ENCODE data around the gene FOXQ1.

DNA sequence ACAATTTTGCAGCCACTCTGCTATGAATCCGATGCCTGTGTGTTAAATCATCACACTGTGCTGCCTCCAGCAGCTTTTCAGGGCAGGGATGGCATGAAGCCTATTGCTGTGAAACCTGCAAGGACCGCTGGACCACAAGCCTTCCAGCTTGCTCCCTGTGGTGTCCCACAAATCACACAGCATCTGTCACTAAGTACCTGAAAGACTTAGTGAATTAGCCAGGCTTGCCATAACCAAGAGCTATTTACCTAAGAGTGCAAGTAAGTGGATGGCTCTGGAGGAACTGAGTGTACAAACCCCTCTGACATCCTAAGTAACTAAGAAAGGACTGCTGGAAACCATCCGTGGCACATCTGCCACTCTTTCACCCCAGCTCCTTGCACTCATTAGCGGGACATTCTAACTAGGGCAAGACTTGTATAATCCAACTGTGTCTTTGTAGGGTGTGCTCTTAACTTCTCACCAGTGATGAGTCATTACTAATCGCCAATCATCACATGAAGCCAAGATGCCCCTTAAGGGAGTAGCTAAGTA lies 34.7 kb downstream of the FOXQ1 start:
- TF ChIP-seq, protein P1, sequence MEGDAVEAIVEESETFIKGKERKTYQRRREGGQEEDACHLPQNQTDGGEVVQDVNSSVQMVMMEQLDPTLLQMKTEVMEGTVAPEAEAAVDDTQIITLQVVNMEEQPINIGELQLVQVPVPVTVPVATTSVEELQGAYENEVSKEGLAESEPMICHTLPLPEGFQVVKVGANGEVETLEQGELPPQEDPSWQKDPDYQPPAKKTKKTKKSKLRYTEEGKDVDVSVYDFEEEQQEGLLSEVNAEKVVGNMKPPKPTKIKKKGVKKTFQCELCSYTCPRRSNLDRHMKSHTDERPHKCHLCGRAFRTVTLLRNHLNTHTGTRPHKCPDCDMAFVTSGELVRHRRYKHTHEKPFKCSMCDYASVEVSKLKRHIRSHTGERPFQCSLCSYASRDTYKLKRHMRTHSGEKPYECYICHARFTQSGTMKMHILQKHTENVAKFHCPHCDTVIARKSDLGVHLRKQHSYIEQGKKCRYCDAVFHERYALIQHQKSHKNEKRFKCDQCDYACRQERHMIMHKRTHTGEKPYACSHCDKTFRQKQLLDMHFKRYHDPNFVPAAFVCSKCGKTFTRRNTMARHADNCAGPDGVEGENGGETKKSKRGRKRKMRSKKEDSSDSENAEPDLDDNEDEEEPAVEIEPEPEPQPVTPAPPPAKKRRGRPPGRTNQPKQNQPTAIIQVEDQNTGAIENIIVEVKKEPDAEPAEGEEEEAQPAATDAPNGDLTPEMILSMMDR (CRISPR knock-in tag; IDR thresholded peaks at IDR 0.05), result no peak
- no peak for TF ChIP-seq ZNF430 (CRISPR knock-in tag; IDR thresholded peaks at IDR 0.05)
- TF ChIP-seq, protein P2, sequence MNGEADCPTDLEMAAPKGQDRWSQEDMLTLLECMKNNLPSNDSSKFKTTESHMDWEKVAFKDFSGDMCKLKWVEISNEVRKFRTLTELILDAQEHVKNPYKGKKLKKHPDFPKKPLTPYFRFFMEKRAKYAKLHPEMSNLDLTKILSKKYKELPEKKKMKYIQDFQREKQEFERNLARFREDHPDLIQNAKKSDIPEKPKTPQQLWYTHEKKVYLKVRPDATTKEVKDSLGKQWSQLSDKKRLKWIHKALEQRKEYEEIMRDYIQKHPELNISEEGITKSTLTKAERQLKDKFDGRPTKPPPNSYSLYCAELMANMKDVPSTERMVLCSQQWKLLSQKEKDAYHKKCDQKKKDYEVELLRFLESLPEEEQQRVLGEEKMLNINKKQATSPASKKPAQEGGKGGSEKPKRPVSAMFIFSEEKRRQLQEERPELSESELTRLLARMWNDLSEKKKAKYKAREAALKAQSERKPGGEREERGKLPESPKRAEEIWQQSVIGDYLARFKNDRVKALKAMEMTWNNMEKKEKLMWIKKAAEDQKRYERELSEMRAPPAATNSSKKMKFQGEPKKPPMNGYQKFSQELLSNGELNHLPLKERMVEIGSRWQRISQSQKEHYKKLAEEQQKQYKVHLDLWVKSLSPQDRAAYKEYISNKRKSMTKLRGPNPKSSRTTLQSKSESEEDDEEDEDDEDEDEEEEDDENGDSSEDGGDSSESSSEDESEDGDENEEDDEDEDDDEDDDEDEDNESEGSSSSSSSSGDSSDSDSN (CRISPR knock-in tag; IDR thresholded peaks at IDR 0.05), result no peak
